Amygdala (tissue), 56 donors: ENCODE results near the gene SPOP.

Experiments used
- DNase-seq, 56 donors: peaks; one replicate each; lab custom pipeline; 2025; lab: John Stamatoyannopoulos, UW

The SPOP gene

DNA sequence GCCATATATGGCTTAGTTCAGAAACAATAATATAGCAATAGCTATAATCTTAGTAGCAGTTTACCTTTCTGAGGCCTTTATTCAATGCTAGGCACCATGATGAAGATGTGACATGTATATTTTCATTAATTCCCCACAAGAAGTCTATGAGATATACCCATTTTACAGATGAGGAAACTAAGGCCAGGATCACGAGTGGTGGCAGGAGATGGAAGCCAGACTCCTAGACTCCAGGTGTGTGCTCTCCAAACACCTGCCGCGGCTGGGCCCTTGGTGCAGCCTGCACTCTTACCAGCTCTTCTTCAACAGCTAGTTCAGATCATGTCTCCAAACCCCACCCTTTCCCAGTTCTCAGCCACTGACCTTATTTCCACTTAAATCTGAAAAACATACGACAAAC is 87.0 kb downstream of the SPOP start:
- DNase-seq, result no peak

DNA sequence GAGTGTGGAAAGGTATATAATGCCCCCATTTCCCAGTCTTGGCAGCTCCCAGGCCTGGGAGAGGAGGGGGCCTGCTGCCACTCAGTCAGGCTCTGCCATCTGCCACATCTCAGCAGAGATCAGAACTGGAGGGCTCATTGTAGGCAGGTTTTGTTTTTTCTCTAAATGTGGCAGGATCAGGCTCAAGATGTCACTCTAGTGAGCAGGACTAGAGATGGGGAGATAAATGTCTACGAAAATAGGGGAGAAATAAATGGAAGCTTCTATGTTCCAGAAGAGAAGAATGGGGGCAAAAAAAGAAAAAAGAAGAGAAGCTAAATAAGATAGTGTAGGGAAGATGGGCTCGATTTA is 88.3 kb downstream of the SPOP start:
- no peak for DNase-seq

DNA sequence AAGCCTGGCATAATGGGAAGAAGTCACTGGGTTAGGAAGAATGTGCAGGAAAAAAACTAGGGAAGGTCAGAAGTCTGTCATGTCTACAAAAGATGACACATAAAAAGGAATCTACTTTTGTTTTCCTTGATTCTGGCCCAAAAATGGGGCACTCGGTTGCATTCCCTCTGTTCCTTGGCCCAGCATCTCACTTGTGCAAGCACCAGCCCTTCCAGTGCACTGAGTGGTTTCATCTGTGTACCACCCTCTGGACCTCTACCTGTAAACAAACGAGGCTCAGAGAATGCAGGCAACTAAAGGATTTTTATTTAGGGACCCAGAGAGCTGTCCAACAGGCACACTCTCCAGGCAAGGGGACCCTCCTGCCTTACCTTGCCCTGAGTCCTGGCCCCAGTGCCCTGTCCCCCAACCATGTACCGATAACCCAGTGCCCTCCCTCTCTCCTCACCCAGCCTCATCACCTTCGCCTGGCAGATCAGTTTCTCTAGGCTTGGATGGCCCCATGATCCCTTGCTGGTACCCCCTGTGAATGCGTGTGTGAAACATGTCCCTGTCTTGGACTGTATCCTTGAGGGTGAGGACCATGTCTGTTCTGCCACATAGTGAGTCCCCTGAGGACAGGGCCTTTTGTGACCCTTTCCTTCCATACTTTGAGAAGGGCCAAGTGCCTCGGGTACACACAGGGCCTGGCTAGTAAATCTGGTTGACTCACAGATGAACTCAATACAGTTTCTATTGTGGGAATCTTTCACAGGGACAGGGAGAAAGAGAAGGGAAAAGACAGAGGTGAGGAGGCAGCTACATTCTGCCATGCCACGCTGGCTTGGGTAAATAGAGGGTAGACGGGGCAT is 88.9 kb downstream of the SPOP start:
- DNase-seq, result no peak

DNA sequence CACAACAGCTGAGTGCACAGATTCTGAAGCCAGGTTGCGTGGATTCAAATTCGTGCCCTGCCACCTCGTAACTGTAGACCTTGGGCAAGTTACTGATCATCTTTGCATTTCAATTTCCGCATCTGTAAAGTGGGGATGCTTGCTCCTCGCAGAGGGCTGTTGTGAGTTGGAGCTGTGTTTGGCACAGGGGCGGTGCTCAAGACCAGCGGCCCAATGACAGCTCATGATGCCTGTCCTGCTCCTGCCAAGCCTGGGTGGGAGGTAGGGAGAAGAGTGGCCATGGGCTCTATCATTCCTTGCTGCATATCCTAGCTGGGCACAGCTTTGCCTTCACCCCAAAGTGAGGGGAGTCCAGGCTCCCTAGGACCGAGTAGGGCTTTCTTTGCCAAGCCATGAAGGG is 89.6 kb downstream of the SPOP start:
- DNase-seq, result no peak

DNA sequence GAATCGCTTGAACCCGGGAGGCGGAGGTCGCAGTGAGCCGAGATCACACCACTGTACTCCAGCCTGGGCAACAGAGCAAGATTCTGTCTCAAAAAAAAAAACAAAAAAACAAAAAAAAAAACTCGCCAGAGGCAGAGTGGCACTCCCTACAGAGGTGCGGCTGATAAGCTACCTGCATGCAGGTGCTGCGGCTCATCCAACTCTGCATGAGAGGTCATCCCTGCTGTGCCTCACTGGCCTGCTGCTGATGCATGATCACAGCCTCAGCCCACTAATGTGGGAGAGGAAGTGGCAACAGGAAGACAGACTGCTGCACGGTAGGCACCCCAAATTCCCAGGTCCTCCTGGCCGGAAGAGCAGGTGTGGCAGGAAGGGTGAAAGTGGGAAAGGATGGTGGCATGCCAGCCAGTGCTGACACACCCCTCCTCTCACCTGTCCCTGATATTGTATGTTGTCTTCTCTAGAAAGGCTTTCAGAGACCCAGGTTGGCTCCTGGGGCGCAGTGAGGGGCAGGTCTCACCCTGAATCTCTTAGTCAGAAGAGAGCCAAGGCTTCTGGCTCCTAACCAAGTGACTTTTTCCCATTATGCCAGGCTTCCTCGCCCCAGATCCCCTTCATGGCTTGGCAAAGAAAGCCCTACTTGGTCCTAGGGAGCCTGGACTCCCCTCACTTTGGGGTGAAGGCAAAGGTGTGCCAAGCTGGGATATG is 90.4 kb downstream of the SPOP start:
- no peak for DNase-seq

DNA sequence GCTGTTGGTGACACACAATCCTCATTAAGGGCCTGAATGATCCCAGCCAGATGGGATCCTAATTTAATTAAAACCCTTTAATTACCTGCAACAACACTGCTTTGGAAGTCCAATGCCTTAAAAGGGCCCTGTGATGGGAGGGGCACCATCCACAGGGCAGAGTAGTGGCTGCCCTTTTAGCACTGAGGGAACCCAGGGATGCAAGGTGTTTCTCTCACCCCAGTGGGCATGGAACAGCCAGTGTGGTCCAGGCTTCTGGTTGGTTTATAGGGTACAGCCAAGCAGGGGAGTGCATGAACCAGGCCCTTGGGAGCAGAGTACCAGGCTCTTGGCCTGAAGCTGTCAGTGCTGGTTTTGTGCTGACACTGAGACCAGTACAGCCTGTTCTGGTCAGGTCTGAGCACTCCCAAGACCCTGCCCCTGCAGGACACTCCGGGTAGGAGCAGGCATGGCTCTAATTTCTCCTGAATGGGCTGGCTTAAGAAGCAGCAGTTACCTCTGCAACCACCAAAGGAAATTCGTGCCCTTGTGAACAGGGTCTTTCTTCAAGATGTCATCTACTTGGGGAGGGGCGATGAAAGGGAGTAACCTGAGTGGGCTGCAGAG is 92.4 kb downstream of the SPOP start:
- no peak for DNase-seq

DNA sequence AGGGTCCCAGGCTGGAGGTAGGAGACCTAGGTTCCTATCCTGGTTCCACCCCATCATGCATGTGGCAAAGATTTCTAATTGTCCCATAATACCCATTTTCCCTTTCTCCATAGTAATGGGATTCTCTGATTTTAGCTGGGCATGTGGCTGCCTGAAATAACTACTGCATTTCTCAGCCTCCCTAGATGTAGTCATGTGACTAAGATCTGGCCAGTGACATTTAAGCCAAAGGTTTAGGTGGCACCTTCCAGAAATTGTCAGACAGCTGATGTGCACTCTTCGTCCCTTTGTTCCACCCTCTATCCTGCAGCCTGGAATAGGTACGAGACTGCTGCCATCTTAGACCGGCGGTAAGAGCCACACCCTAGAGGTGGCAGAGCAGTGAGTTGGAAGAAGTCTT is 94.0 kb downstream of the SPOP start:
- no peak for DNase-seq

DNA sequence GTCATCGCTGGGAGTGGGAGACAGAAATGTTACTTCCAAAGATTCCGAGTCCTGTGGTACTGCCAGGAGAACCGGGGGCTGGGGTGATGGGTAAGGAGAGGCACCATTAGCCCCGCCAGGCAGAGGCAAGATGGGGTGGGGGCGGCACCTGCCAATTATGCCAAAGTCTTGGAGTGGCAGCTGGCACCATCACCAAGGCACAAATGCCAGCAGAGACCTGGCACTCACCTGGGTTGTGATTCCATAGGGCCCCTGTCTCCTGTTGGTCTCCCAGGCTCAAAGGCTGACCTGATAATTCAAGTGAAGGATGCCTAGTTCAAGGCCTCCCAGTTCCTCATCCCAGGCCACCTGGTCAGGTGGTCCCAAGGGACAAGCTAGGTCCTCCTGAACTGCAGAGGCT is 94.7 kb downstream of the SPOP start:
- no peak for DNase-seq

DNA sequence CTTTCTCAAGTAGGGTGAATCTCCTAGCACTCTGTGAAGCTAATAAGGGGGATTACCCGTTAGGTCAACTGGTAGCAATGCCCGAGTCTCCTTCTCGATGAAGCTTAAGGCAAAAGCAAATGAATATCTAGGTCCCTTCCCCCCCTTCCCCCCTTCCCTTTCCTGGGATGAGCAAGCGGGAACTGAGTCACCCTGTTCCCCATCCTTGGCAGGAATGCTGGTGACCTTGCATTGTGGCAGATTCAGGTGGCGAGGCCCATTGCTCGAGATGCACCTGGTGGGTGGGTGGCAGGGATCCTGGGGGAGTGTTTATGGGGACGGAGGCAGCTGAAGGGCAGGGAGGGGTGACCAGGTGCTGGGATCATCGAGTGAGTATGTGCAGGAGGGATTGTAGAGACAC is 95.1 kb downstream of the SPOP start:
- no peak for DNase-seq

DNA sequence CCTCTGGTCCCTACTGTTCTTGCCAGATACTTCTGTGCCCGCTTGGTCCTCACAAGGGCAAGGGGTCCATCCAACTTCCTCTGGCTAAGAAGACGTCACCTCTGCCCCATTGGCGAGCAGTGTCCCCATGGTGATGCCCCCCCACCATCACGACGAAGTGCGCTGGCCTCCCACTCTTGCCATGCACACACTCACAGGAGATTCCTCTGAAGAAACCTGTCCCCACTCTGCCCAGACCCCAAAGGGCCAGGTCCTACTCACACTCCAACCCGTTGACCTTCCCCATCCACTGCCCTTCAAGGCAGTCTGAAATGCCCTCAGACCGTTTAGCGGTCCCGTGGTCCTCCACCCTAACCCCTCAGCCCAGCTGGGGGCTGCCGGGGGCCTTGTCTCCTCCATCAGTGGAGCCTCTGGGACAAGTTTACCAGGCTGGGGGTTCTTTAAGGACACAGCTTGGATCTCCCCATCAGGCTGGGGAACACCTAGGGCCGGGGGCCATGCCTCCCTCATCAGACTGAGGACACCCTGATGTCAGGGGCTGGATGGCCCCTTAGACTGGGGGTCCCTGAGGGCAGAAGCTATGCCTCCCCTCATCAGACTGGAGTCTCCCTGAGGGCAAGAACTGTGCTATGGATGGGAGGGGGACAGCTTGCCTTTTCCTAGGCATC is 95.7 kb downstream of the SPOP start:
- DNase-seq, result no peak

DNA sequence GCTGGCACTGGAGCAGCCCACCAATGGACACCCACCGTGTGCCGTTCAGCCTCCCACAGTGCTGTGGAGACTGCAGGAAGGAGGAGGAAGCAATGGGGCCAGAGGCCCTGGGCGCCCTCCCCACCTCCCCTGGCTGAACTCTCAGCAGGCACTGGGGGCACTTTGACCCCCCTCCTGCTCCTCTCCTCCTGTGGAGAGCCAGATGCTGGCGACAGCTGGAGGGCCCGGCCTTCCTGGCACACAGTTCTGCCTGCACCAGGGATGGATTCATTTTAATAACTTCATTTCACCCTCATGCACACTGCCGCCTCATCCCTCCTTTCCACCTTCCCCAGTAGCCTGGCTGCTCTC is 96.3 kb downstream of the SPOP start:
- no peak for DNase-seq

DNA sequence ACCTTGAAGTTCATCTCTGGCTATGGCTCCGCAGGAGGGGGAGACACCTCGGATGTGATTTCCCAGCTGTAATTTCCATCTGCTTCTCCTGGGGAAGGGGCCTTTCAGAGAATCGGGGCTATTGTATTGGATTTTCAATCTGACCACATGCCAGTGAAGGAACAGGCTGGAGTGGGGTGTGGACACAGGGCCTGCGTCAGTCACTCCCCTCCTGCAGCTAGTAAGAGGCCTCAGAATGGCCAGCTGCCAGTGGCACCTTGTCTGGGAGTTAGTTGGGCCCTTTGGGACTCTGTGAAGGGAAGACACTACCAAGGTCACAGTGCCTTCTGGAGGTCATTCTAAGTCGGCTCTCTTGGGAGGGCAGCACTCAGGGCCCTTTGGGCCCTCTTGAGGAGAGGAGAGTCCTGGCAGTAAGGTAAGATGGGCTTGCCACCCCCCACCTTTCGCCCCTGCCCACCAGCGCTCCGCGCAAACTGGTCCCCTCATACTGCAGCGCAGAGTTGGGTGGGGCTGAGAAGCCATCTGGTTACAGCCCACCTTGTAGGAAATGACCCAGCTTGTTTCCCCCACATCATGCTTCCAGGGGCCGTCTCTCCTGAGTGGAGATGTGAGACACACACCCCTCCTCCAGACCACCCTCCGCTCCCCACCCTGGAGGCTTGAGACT is 96.8 kb downstream of the SPOP start:
- no peak for DNase-seq

DNA sequence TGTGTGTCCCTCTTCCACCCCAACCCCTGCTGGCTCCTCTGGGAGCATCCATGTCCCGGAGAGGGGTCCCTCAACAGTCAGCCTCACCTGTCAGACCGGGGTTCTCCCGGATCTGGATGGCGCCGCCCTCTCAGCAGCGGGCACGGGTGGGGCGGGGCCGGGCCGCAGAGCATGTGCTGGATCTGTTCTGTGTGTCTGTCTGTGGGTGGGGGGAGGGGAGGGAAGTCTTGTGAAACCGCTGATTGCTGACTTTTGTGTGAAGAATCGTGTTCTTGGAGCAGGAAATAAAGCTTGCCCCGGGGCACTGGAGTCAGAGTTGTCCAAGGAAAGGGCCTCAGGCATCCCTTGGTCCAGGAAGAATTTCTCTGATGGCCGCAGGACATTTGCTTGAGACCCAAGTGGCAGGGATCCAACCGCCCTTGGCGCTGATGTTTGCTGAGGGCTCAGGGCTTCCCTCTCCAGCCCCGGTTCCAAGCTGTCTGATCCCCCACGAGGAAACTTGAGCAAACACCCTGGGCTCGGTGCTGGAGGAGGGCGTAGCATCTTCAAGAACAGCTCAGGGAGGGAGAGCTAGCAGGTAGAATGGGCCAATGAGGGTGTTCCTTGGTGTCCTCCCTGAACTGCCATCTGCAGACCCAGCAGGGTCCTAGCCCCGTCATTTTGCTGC is 97.7 kb downstream of the SPOP start:
- no peak for DNase-seq

DNA sequence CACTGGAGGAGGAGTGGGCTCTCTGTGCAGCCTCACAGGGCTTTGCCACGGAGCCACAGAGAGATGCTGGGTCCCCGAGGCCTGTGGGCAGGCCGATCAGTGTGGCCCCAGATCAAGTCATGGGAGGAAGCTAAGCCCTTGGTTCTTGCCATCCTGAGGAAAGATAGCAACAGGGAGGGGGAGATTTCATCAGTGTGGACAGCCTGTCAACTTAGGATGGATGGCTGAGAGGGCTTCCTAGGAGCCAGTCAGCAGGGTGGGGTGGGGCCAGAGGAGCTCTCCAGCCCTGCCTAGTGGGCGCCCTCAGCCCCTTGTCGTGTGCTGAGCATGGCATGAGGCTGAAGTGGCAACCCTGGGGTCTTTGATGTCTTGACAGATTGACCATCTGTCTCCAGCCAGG is 98.4 kb downstream of the SPOP start:
- DNase-seq, result no peak

DNA sequence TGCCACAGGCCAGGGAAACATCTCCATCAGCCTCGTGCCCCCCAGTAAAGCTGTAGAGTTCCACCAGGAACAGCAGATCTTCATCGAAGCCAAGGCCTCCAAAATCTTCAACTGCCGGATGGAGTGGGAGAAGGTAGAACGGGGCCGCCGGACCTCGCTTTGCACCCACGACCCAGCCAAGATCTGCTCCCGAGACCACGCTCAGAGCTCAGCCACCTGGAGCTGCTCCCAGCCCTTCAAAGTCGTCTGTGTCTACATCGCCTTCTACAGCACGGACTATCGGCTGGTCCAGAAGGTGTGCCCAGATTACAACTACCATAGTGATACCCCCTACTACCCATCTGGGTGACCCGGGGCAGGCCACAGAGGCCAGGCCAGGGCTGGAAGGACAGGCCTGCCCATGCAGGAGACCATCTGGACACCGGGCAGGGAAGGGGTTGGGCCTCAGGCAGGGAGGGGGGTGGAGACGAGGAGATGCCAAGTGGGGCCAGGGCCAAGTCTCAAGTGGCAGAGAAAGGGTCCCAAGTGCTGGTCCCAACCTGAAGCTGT is 98.9 kb downstream of the SPOP start:
- no peak for DNase-seq

DNA sequence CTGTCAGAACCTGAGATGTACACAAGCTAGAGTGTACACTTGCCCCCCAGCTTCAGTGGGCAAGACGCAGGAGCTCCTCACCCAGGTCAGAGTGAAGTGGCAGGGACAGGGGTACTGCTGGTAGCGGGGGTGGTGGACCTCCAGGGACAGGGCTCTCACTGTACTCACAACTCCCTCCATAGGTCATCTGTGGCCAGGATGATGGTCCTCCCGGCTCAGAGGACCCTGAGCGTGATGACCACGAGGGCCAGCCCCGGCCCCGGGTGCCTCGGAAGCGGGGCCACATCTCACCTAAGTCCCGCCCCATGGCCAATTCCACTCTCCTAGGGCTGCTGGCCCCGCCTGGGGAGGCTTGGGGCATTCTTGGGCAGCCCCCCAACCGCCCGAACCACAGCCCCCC is 99.5 kb downstream of the SPOP start:
- DNase-seq, result no peak

DNA sequence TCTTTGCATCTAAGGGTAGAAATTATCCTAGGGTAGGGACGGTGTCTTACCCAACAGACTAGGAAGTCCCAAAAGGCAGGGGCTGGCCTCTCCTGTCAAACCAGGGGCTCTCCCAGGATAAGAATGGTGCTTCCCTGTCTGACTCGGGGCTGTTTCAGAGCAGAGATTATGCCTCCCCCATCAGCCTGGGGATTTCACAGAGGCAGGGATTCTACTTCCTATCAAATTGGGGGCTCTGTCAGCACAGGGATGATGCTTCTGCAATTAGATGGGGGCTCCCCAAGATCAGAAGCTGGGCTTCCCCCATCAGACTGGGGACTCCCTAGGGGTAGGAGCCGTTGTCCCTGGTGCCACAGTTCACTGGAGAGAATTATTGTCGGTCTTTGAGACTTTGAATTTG is 99.9 kb downstream of the SPOP start:
- DNase-seq, result no peak

DNA sequence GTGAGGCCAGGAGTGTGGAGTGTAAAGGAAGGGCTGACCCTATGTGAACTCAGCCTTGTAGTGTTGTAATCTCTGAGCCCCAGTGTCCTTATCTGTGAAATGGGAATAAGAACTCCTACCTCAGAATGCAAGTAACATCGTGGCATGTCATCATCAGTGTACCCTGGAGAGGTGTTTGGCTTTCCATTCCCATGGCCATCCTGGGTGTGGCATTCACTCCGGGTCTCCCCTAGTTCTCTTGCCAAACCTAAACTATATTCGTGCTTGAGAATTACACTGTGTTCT is 100.3 kb downstream of the SPOP start:
- no peak for DNase-seq

DNA sequence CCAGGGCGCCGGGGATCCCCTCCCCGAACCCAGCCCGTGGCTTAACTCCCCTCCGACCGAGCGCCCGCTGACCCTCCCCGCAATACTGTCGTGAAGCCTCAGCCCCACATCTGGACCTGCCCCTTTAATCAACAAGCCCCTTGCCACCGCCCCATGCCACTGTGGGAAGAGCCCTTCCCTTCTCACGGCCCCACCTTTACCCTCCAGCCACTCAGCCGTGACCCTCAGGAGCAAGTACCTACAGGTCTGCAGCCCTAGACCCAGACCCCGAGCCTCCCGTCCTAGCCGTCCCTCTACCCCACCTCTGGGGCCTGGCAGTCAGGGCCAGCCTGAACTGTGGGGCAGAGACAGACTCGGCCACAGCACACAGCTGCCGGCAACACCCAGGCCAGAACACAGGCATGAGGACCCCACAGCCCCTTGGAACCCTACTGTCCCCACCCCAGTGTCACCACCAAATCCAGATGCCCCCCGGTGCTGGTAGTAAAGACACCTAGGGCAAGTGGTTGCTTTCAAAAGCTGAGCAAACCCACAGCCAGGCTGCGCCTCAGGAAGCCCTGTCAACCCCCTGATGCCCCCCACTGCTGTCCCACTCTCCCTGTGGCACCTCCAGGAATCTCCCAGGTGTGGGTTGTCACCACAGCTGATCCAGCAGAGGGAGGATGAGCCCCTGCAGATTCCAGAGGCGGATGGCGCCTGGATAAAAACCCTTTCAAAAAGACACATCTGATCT is 100.8 kb downstream of the SPOP start:
- DNase-seq, result no peak
